HG03139 (cell line): ENCODE results near the gene MARS1.
"Not testable (repeated sequence)": the region's sequence is repeated elsewhere in the genome, so short reads cannot be mapped to it uniquely, and the experiment has no call there.

Experiments used
- ATAC-seq: cut with Tn5 transposase; IDR thresholded peaks from one replicate; pipeline ENCODE4 v1.9.1; 2021; ENCODE audit not compliant: unreplicated experiment

The MARS1 gene

DNA sequence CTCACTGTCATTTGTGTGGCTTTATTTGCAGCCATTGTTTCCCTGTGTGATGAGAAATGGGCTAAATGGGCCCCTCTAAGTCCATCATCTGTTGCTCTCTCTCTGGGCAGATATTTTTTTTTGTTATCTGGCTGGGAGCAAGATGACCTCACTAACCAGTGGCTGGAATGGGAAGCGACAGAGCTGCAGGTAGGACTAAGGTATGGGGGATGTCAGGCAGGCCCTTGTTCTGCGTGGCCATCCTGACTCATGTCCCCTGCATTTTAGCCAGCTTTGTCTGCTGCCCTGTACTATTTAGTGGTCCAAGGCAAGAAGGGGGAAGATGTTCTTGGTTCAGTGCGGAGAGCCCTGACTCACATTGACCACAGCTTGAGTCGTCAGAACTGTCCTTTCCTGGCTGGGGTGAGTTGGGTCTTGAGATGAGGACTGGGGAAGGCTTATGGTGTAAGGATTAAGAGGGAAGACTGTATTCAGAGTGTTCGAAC is 1.3 kb downstream of the MARS1 start:
- ATAC-seq = no peak

DNA sequence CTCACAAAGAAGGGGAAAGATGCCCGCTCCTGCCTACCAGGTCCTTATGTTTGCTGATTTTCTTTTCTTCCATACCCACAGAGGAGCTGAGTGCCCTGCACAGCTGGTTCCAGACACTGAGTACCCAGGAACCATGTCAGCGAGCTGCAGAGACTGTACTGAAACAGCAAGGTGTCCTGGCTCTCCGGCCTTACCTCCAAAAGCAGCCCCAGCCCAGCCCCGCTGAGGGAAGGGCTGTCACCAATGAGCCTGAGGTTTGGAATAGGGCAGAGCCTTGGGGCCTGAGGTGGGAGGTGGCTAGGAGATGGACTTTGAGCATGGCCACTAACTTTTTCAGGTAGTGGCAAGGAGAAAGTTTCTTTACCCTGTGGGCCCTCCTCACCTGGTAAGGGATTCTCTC is 2.3 kb downstream of the MARS1 start:
- ATAC-seq = no peak

DNA sequence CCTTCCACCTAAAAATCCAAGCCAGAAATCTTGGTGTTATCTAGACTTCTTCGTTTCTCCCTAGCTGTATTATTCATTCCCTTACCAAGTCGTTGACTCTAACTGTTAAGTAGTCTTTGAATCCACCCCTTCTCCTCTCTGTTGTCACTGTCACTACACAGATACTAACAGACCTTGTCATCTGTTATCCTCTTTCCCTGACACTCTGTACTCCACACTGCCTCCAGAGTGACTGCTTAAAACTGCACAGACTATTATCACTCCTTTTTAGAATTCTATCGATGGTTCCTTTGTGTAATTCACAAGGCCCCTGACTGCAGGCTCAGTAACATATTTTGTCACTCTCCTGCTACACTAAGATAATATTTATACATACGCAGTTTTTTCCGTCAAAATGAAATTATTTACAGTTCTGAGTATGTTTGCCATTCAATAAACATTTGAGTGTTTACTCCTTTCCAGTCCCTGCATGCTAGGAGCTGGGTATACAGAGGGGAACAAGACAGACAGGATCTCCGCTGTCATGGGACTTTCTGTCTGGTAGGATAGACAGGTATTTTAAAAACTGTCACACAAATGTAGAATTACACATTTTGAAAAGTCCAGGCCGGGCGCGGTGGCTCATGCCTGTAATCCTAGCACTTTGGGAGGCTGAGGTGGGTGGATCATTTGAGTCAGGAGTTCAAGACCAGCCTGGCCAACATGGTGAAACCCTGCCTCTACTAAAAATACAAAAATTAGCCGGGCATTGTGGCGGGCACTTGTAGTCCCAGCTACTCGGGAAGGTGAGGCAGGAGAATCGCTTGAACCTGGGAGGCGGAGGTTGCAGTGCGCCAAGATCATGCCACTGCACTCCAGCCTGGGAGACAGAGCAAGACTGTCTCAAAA is 3.8 kb downstream of the MARS1 start:
- no peak for ATAC-seq

DNA sequence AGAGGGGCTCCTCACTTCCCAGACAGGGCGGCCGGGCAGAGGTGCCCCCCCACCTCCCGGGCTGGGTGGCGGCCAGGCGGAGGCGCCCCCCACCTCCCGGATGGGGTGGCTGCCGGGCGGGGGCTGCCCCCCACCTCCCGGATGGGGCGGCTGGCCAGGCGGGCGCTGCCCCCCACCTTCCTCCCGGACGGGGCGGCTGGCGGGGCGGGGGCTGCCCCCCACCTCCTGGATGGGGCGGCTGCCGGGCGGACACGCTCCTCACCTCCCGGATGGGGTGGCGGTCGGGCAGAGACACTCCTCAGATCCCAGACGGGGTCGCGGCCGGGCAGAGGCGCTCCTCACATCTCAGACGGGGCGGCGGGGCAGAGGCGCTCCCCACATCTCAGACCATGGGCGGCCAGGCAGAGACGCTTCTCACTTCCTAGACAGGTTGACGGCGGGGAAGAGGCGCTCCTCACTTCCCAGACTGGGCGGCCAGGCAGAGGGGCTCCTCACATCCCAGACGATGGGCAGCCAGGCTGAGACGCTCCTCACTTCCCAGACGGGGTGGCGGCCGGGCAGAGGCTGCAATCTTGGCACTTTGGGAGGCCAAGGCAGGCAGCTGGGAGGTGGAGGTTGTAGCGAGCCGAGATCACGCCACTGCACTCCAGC is 7.3 kb downstream of the MARS1 start:
- not testable (repeated sequence) for ATAC-seq

DNA sequence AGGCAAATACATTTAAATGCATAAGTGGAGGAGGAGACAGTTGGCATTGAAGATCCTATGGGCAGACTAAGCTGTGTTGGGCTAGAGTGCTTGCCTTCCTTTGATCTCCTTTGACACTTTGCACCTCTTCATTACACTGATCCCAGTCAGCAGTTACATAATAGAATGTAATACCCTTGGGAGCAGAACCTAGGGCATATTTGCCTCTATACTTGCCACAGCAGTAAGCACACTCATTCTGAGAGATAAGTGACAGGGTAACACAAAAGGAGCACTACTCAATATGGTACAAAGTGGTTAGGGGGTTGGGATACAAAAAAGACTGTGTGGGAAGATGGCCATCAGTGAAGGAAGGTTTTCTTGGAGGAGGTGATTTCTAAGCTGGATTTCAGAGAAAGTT is 9.0 kb downstream of the MARS1 start:
- no peak for ATAC-seq

DNA sequence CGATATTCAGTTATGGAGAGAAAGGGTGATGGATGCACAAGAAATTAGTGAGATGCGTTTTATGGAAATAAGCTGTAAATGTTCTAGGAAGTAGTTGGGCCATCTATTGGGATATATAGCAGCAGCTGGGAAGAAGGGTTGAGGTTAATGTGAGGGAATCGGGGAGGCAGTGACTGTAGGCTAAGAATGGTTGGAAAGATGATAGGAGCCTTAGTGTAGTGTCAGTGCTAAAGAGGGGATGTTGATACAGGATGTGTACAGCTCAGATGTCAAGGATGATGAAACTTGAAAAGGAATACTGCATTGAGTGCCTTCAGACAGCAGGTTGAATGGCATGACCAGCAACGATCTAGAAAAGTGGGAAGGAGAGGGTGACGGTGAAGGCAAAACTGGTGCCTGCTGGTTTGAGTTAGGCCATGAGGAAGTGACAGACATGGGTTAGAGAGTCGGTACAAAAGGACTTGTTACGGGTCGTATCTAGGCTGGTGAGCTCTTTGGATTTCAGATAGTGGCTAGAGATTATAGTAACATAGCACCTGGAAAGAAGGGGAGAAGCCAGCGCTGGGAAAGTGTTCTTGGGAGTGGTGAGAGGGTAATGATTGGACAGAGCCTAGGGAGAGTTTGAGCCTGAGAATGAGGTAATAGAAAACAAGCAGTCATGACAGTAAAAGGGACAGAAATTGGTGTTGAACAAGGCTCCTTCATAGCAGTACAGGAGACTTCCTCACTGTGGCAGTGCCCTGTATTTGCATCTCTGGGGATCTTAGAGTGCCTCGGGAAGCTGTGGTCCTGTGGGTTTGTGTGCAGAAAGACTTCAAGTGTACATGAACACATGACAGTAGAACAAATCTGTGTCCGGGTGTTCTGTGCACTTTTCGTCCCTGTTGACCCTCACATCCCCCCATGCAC is 9.6 kb downstream of the MARS1 start:
- no peak for ATAC-seq

DNA sequence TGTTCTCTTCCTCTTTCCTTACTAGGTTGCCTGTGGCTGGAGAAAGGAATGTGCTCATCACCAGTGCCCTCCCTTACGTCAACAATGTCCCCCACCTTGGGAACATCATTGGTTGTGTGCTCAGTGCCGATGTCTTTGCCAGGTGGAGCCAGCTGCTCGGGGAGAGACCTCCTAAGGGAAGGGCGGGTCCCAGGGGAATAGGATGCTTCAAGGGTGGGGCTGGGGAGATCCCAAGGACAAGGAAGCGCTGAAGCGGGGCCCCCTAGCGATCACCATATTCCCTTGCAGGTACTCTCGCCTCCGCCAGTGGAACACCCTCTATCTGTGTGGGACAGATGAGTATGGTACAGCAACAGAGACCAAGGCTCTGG is 10.2 kb downstream of the MARS1 start:
- no peak for ATAC-seq

DNA sequence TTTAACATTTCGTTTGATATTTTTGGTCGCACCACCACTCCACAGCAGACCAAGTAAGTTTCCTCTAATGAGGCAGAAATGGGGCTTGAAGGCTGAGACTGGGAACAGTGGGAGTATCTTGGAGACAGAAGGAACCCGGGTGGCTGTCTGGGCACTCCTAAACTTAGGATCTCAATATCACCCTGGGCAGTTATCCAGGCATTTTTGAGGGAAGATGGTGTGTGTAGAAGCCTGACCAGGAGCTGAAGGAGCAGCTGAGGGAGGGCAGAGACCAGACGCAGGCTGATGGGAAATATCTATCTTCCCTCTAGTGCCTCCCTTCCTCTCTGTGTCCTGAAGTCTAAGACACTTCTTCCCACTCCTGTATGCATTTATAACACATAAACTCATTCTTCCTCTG is 10.7 kb downstream of the MARS1 start:
- no peak for ATAC-seq

DNA sequence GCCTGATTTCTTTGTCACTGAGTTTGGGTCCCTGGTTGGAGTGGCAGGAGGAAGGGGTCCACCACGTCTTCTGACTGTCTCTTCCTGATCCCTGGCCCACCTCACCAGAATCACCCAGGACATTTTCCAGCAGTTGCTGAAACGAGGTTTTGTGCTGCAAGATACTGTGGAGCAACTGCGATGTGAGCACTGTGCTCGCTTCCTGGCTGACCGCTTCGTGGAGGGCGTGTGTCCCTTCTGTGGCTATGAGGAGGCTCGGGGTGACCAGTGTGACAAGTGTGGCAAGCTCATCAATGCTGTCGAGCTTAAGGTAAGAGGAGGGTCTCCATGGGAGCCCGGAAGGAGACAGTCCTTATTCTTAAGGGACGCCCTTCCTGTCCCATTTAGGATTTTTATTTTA is 12.3 kb downstream of the MARS1 start:
- ATAC-seq = no peak

DNA sequence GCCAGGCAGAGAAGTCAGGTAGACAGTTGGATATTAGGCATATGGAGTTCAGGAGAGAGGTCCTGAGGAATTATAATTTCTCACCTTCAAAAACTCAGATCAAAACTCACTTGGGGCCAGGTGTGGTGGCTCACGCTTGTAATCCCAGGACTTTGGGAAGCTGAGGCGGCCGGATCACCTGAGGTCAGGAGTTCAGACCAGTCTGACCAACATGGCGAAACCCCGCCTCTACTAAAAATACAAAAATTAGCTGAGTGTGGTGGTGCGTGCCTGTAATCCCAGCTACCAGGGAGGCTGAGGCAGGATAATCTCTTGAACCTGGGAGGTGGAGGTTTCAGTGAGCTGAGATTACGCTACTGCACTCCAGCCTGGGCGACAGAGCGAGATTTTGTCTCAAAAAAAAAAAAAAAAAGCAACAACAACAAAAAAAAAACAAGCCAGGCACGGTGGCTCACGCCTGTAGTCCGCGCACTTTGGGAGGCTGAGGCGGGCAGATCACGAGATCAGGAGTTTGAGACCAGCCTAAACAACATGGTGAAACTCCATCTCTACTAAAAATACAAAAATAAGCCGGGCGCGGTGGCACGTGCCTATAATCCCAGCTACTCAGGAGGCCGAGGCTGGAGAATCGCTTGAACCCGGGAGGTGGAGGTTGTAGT is 14.6 kb downstream of the MARS1 start:
- not testable (repeated sequence) for ATAC-seq

DNA sequence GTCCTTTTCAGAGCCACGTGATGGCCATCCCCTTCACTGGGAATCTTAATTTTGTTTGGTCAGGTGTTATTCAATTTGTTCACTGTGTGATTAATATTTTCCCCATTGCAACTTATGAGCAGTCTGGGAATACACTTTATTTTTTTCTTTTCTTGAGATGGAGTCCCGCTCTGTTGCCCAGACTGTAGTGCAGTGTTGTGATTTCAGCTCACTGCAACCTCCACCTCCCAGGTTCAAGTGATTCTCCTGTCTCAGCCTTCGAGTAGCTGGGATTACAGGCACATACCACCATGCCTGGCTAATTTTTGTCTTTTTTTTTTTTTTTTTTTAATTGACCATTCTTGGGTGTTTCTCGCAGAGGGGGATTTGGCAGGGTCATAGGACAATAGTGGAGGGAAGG is 18.7 kb downstream of the MARS1 start:
- ATAC-seq = not testable (repeated sequence)

DNA sequence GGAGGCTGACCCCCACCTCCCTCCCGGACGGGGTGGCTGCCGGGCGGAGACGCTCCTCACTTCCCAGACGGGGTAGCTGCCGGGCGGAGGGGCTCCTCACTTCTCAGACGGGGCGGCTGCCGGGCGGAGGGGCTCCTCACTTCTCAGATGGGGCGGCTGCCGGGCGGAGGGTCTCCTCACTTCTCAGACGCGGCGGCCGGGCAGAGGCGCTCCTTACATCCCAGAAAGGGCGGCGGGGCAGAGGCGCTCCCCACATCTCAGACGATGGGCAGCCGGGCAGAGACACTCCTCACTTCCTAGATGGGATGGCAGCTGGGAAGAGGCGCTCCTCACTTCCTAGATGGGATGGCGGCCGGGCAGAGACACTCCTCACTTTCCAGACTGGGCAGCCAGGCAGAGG is 19.9 kb downstream of the MARS1 start:
- not testable (repeated sequence) for ATAC-seq

DNA sequence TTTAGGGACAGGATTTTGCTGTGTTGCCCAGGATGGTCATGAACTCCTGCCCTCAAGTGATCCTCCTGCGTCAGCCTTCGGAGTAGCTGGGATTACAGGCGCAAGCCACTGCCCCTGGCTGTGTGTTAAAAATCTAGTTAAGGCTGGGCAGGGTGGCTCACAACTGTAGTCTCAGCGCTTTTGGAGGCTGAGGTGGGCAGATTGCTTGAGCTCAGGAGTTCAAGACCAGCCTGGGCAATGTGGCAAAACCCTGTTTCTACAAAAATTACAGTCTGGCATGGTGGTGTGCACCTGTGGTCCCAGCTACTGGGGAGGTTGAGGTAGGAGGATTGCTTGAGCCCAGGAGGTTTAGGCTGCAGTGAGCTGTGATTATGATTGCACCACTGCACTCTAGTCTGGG is 23.3 kb downstream of the MARS1 start:
- no peak for ATAC-seq

DNA sequence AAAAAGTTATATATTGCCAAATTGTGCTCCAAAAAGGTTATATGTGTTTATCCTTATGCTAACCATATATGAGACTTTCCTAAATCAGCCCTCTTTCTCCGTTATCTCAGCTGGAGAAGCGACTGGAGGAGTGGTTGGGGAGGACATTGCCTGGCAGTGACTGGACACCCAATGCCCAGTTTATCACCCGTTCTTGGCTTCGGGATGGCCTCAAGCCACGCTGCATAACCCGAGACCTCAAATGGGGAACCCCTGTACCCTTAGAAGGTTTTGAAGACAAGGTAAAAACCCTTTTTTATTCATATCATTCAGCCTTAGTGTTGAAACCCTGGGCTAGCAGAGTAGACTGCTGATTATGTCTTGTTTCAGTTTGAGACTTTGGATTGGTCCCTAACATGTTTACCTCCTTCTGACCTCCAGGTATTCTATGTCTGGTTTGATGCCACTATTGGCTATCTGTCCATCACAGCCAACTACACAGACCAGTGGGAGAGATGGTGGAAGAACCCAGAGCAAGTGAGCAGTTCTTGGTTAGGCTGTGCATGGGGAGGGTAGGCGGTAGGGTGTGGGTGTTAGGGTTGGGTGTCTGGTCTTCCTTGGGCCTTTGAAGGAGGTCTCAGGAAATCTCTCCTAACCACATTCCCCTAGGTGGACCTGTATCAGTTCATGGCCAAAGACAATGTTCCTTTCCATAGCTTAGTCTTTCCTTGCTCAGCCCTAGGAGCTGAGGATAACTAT is 23.9 kb downstream of the MARS1 start:
- ATAC-seq = no peak

DNA sequence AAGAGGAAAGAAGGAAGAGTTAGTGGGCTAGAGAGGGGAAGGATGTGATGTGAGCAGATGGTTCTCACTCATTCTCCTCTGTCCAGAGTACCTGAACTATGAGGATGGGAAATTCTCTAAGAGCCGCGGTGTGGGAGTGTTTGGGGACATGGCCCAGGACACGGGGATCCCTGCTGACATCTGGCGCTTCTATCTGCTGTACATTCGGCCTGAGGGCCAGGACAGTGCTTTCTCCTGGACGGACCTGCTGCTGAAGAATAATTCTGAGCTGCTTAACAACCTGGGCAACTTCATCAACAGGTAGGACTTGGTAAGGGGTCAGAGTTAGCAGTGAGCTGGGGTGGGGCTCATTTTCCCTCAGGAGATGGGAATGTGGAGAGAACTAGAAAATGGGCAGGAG is 24.8 kb downstream of the MARS1 start:
- ATAC-seq = no peak

DNA sequence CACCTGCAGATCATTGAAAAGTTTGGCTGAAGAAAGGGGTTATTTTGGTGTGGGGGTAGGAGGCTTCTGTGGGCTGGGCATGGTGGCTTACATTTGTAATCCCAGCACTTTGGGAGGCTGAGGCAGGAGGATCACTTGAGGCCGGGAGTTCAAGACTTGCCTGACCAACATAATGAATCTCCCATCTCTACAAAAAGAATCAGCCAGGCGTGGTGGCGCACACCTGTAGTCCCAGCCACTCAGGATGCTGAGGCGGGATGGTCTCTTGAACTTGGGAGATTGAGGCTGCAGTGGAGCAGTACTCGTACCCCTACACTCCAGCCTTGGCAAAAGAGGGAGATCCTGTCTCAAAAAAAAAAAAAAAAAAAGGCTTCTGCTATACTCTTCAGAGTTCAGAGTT is 25.4 kb downstream of the MARS1 start:
- no peak for ATAC-seq

DNA sequence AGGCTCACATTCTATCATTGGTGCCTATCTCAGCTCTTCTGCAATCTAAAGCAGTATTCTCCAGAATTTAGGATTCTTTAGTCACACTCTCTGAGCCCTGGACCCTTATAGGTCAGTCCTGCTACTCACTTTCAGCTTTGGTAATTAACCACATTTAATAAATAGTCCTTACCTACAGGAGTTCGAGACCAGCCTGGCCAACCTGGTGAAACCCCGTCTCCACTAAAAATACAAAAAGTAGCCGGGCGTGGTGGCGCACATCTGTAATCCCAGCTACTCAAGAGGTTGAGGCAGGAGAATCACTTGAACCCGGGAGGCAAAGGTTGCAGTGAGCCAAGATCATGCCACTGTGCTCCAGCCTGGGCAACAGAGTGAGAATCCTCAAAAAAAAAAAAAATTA is 25.8 kb downstream of the MARS1 start:
- ATAC-seq = not testable (repeated sequence)

DNA sequence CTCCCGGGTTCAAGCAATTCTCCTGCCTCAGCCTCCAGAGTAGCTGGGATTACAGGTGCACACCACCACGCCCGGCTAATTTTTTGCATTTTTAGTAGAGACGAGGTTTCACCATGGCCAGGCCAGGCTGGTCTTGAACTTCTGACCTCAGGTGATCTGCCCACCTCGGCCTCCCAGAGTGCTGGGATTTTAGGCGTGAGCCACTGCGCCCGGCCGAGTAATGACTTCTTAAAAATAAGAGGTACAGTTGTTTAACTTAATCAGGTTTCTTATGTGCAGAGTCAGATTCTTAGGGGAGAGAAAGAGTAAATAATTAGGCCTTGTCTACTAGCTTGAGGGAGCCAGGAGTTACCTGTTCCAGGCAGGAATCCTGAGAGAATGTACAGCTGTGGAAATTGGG is 26.4 kb downstream of the MARS1 start:
- ATAC-seq = not testable (repeated sequence)

DNA sequence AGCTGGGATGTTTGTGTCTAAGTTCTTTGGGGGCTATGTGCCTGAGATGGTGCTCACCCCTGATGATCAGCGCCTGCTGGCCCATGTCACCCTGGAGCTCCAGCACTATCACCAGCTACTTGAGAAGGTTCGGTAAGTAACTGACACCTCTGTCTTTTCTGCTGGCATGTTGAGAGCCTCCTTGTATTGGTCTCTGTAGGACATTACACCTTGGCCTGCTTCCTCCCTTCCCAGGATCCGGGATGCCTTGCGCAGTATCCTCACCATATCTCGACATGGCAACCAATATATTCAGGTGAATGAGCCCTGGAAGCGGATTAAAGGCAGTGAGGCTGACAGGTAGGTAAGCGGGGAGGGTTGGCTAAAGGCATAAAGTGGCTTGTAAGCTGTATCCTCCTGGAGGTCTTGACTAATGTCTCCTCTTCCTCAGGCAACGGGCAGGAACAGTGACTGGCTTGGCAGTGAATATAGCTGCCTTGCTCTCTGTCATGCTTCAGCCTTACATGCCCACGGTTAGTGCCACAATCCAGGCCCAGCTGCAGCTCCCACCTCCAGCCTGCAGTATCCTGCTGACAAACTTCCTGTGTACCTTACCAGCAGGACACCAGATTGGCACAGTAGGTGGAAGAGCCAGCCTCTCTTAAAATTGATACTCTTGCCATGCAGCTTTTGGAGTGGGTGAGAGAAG is 27.0 kb downstream of the MARS1 start:
- ATAC-seq = no peak
